K562 (cell line): ENCODE results near the gene OCSTAMP. TPM values are rescaled to one million over a fixed set of nuclear protein-coding genes. Genes with fewer than 3 reads are reported as not detected.

Source experiments
- ATAC-seq: fragments of 200-7000 bp; cut with Tn5 transposase; 3 replicates; pipeline ENCODE4 v1.9.1; 2020; ENCODE audit warnings: moderate library complexity
- BruUV-seq: library from RNA; stranded (reverse); fragments of 400-500 nt; replicated peaks from 2 replicates; lab custom pipeline; 2021; lab: Mats Ljungman, UMichigan
- CTCF ChIA-PET: fragments of 300-600 bp; formaldehyde crosslinking; extraction: SDS; loops from one replicate; lab custom pipeline; 2021; ENCODE audit warnings: low intra/inter-chr PET ratio; lab: Yijun Ruan, JAX
- POLR2A ChIA-PET: fragments of 300-600, 350-650 bp; sonication (Branson Sonifier 250); formaldehyde crosslinking; extraction: SDS; loops from one replicate; lab custom pipeline; 2021; ENCODE audit warnings: antibody characterized with exemption, inconsistent platforms; lab: Yijun Ruan, JAX
- DNase-seq, 4 experiments: peaks; one replicate each; pipeline versions ENCODE4 v3.0.0 to v3.0.0-alpha.2; 2011 to 2018; ENCODE audit warnings: low spot score in 3 of 4, mixed read lengths in 3 of 4; ENCODE audit errors: extremely low read depth in 1 of 4
- FAIRE-seq: peaks from 2 replicates; lab custom pipeline; 2011; peaks lifted over from hg19 to GRCh38; lab: Jason Lieb, UNC
- H2AFZ ChIP-seq: 2 replicates; pipeline ENCODE4 v1.6.0; 2011; ENCODE audit warnings: low read depth, low read length, control low read depth, inconsistent platforms
- H3K27ac ChIP-seq: fragments of 200-600 bp; 3 replicates; pipeline ENCODE4 v1.8.0; 2011; ENCODE audit warnings: low read depth, mild to moderate bottlenecking, control low read depth, inconsistent platforms, low read length, moderate library complexity, mixed read lengths; ENCODE audit errors: extremely low read depth
- H3K27me3 ChIP-seq, 2 experiments: fragments of 300-600 bp in 1 of 2; 2 replicates in 1 of 2; 3 replicates in 1 of 2; pipeline versions ENCODE4 v1.6.0 to v1.8.0; 2011; ENCODE audit warnings: inconsistent platforms in 2 of 2, low read length in 2 of 2, mild to moderate bottlenecking in 1 of 2, mixed read lengths in 1 of 2, moderate library complexity in 1 of 2; ENCODE audit not compliant: control insufficient read depth in 2 of 2, insufficient read depth in 2 of 2
- H3K36me3 ChIP-seq: fragments of 300-600 bp; 3 replicates; pipeline ENCODE4 v1.8.0; 2011; ENCODE audit warnings: mild to moderate bottlenecking, low read length, inconsistent platforms; ENCODE audit not compliant: control insufficient read depth, insufficient read depth
- H3K4me1 ChIP-seq, 2 experiments: fragments of 200-600 bp in 1 of 2; replicated peaks in 1 of 2; 2 replicates in 1 of 2; 3 replicates in 1 of 2; pipeline versions ENCODE4 v1.5.1 to v1.8.0; 2011; ENCODE audit warnings: inconsistent platforms in 2 of 2, low read length in 2 of 2, mild to moderate bottlenecking in 1 of 2, mixed read lengths in 1 of 2, moderate library complexity in 1 of 2; ENCODE audit not compliant: control insufficient read depth in 2 of 2, insufficient read depth in 2 of 2
- H3K4me2 ChIP-seq: 2 replicates; pipeline ENCODE4 v1.6.1; 2011; ENCODE audit warnings: low read length, control low read depth, inconsistent platforms, mixed read lengths; ENCODE audit not compliant: insufficient read depth
- H3K4me3 ChIP-seq: fragments of 200-600 bp; sonication (generic), shearing (Covaris generic); 2 replicates; pipeline ENCODE4 v1.5.1; 2016; ENCODE audit warnings: control low read depth, inconsistent platforms
- H3K79me2 ChIP-seq: fragments of 200-600 bp; 3 replicates; pipeline ENCODE4 v1.8.0; 2011; ENCODE audit warnings: low read length, inconsistent platforms; ENCODE audit not compliant: control insufficient read depth, insufficient read depth
- H3K9ac ChIP-seq, 2 experiments: 2 replicates each; pipeline versions ENCODE4 v1.6.0 to v1.6.1; 2011; ENCODE audit warnings: low read depth in 2 of 2, low read length in 2 of 2, control low read depth in 1 of 2, inconsistent platforms in 1 of 2, mild to moderate bottlenecking in 1 of 2, mixed read lengths in 1 of 2; ENCODE audit not compliant: insufficient read depth in 1 of 2
- H3K9me1 ChIP-seq: one replicate; pipeline ENCODE4 v1.6.0; 2011; ENCODE audit warnings: inconsistent platforms, mild to moderate bottlenecking, low read length, moderate library complexity; ENCODE audit not compliant: control insufficient read depth, insufficient read depth
- H3K9me3 ChIP-seq: replicated peaks from 2 replicates; pipeline ENCODE4 v1.5.1; 2011; ENCODE audit warnings: low read depth, low read length, inconsistent platforms; ENCODE audit not compliant: control insufficient read depth, insufficient read depth
- H4K20me1 ChIP-seq: replicated peaks from 2 replicates; pipeline ENCODE4 v1.6.1; 2011; ENCODE audit warnings: low read length, inconsistent platforms, mixed read lengths; ENCODE audit not compliant: control insufficient read depth, insufficient read depth
- CREB3 ChIP-seq: fragments of 450-650 bp; conservative IDR thresholded peaks from 2 replicates; pipeline ENCODE4 v1.6.1; 2016; ENCODE audit warnings: missing genetic modification characterization, low read depth, mild to moderate bottlenecking, missing compliant biosample characterization, moderate library complexity
- ILF3 ChIP-seq: fragments of 450-650 bp; IDR thresholded peaks from 2 replicates; pipeline ENCODE4 v1.6.1; 2018; ENCODE audit warnings: antibody characterized with exemption, mild to moderate bottlenecking, moderate library complexity, borderline replicate concordance
- JUN ChIP-seq, 2 experiments: sonication (generic) in 1 of 2; formaldehyde crosslinking in 1 of 2; IDR thresholded peaks; 2 replicates each; pipeline versions ENCODE4 v1.6.1 to v1.8.0; 2012 to 2022; ENCODE audit warnings: borderline replicate concordance in 2 of 2, mild to moderate bottlenecking in 2 of 2, improper control_type of control experiment in 1 of 2, low read depth in 1 of 2, low read length in 1 of 2, missing genetic modification reagents in 1 of 2
- KHSRP ChIP-seq: fragments of 450-650 bp; IDR thresholded peaks from 2 replicates; pipeline ENCODE4 v1.6.1; 2017
- ZNF699 ChIP-seq: fragments of 250-450 bp; sonication (Bioruptor Pico); IDR thresholded peaks from 2 replicates; pipeline ENCODE4 v1.8.0; 2021; ENCODE audit warnings: mild to moderate bottlenecking, moderate library complexity; ENCODE audit not compliant: insufficient replicate concordance
- WGBS: fragments of 100-300 bp; shearing (Covaris generic); methylation state at CpG from one replicate; pipeline ENCODE4 v1.1.6; 2016; ENCODE audit warnings: low coverage, mixed read lengths; ENCODE audit not compliant: insufficient coverage; ENCODE audit errors: missing lambda C conversion rate; 5-methylcytosine and 5-hydroxymethylcytosine counted together
- in situ Hi-C: fragments of 300-500 bp; cut with MboI; formaldehyde crosslinking; loops from 4 replicates; pipeline ENCODE4 v1.15.0; 2018; ENCODE audit warnings: inconsistent platforms, mixed read lengths
- intact Hi-C: fragments of 100-400 bp; cut with micrococcal nuclease; formaldehyde crosslinking; loops from 2 replicates; pipeline ENCODE4 v1.14.2; 2022
- polyA plus RNA-seq, 8 experiments: library from polyadenylated mRNA; depleted of rRNA in 4 of 8; stranded (reverse) in 5 of 8; unstranded in 3 of 8; fragments of >200 nt; fragmentation: Nextera tagmentation in 2 of 8; fragmentation: Illumina TruSeq in 1 of 8; extraction: Ambion mirVana in 2 of 8; extraction: Trizol in 1 of 8; gene quantifications; 2 replicates each; pipeline versions ENCODE4 v1.2.1 to v1.2.3, GENCODE V29; 2011 to 2014; ENCODE audit warnings: inconsistent platforms in 1 of 8, missing spikeins in 1 of 8
- total RNA-seq, 7 experiments: library from RNA; depleted of rRNA in 6 of 7; stranded (reverse); fragments of >200 nt in 6 of 7; fragmentation: Illumina TruSeq in 2 of 7; extraction: Trizol in 2 of 7; gene quantifications; 2 replicates each; pipeline versions ENCODE4 v1.2.1 to v1.2.3, GENCODE V29; 2011 to 2021; ENCODE audit warnings: low replicate concordance in 1 of 7

The OCSTAMP gene
- total and polyA plus RNA-seq, 9 of the 15 experiments (the other 6 are each of a cell fraction or from before 2014, with no cell fraction given): not detected

DNA sequence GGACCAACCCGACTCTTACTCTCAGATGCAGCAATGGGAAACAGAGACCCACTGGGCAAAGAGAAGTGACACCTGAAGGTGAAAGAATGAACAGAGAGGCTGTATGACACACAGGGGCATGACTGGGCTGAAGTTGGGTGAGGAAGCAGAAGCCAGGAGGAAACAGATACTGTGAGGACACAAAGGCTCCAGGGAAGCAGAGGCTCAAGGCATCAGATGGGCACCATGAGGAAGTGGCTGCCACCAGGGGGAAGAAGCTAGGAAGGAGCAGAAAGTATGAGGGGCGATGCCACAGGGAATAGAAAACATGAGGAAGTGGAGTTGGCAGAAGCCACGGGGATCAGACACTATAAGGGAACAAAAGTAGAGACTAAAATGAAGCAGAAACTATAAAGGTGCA, 30.9 kb upstream of the OCSTAMP start:
- TF ChIP-seq ZNF699 (CRISPR knock-in tag) (no peak), JUN (IDR thresholded peaks at IDR 0.05; ENCODE audit: borderline replicate concordance, low read depth, low read length) (no peak), JUN (CRISPR knock-in tag; IDR thresholded peaks at IDR 0.05; ENCODE audit: borderline replicate concordance) (no peak), CREB3 (no peak), KHSRP (no peak), ILF3 (no peak)
- in situ Hi-C loops: no loop called here
- Histone ChIP-seq H3K4me3 (no peak overlapping the region), H3K27ac (no peak overlapping the region), H3K9me1 (no peaks in the 10 kb centered on the region), H3K4me2 (no peak overlapping the region), H3K9me3 (no peaks in the 10 kb centered on the region), H3K27me3 (no peaks in the 10 kb centered on the region), H3K4me1 (no peaks in the 10 kb centered on the region), H3K9ac (no peak overlapping the region), H3K36me3 (no peaks in the 10 kb centered on the region), H3K79me2 (no peaks in the 10 kb centered on the region), H4K20me1 (no peaks in the 10 kb centered on the region), H2AFZ (no peak overlapping the region)
- DNase-seq (no peak), ATAC-seq (no peak), FAIRE-seq (no peak)
- ChIA-PET POLR2A (no interaction called here), CTCF (no interaction called here)
- no TSS peak for BruUV-seq
- intact Hi-C loops: no loop called here
- WGBS: 6% methylated on average over 3 of the region's 3 CpGs
